Glutamatergic neuron (in vitro differentiated cells): Measurements from ENCODE around the gene CTSO. TPM values are rescaled to one million over a fixed set of nuclear protein-coding genes. Genes with fewer than 3 reads are reported as not detected.

Experiments
- DNase-seq: peaks from one replicate; pipeline ENCODE4 v3.0.0; 2022
- H3K27ac Mint-ChIP-seq: one replicate; pipeline ENCODE4 v1.8.0; 2020; ENCODE audit warnings: mild to moderate bottlenecking, mixed read lengths, inconsistent platforms; ENCODE audit not compliant: unreplicated experiment
- H3K27me3 Mint-ChIP-seq: one replicate; pipeline ENCODE4 v1.8.0; 2020; ENCODE audit warnings: mild to moderate bottlenecking, moderate library complexity, mixed read lengths, inconsistent platforms; ENCODE audit not compliant: unreplicated experiment
- H3K36me3 Mint-ChIP-seq: one replicate; pipeline ENCODE4 v1.8.0; 2020; ENCODE audit warnings: mild to moderate bottlenecking, mixed read lengths, inconsistent platforms; ENCODE audit not compliant: unreplicated experiment
- H3K4me1 Mint-ChIP-seq: one replicate; pipeline ENCODE4 v1.8.0; 2020; ENCODE audit warnings: mild to moderate bottlenecking, low read depth, mixed read lengths, inconsistent platforms; ENCODE audit not compliant: unreplicated experiment
- H3K4me3 Mint-ChIP-seq: one replicate; pipeline ENCODE4 v1.8.0; 2020; ENCODE audit warnings: mild to moderate bottlenecking, mixed read lengths, inconsistent platforms; ENCODE audit not compliant: unreplicated experiment
- H3K9me3 Mint-ChIP-seq: one replicate; pipeline ENCODE4 v1.8.0; 2020; ENCODE audit warnings: mild to moderate bottlenecking, moderate library complexity, mixed read lengths, inconsistent platforms; ENCODE audit not compliant: unreplicated experiment
- CTCF ChIP-seq: fragments of 200-600 bp; sonication (generic); IDR thresholded peaks from one replicate; pipeline ENCODE4 v1.5.0; 2021; ENCODE audit not compliant: partially characterized antibody, unreplicated experiment
- total RNA-seq: library from RNA; stranded (reverse); fragmentation: NEBNext Ultra II Directional; extraction: Animal tissue kit (Norgen Biotek cat#: 25700); gene quantifications from one replicate; pipeline ENCODE4 v1.2.1, GENCODE V29; 2021; ENCODE audit not compliant: unreplicated experiment

Gene CTSO
- total RNA-seq, 1 donor from 2014 or later: 2.2 TPM

GRCh38 chr4:155974476-155974749, 20.7 kb upstream of the CTSO start:
- TF ChIP-seq CTCF: no peak
- Mint-ChIP-seq H3K27me3 (peaks cover 1% of the 10 kb centered on the region), H3K27ac (no peak overlapping the region), H3K9me3 (peaks cover 2% of the 10 kb centered on the region), H3K36me3 (no peaks in the 10 kb centered on the region), H3K4me3 (no peak overlapping the region), H3K4me1 (peaks cover 3% of the 10 kb centered on the region)
- DNase-seq: no peak

GRCh38 chr4:155973639-155974475, 20.2 kb upstream of the CTSO start:
- Mint-ChIP-seq H3K4me3 (no peak overlapping the region), H3K36me3 (no peaks in the 10 kb centered on the region), H3K27me3 (peaks cover under 1% of the 10 kb centered on the region), H3K9me3 (peaks cover 2% of the 10 kb centered on the region), H3K27ac (no peak overlapping the region), H3K4me1 (peaks cover 3% of the 10 kb centered on the region)
- TF ChIP-seq CTCF: no peak
- no peak for DNase-seq

- no peaks in the 10 kb centered on the region for H3K27me3 Mint-ChIP-seq
- H3K4me3 Mint-ChIP-seq: no peak overlapping the region
- H3K36me3 Mint-ChIP-seq: no peaks in the 10 kb centered on the region
- no peak for TF ChIP-seq CTCF
- no peaks in the 10 kb centered on the region for H3K9me3 Mint-ChIP-seq
- no peak for DNase-seq
- H3K4me1 Mint-ChIP-seq: peaks cover 3% of the 10 kb centered on the region
- no peak overlapping the region for H3K27ac Mint-ChIP-seq
Measured at GRCh38 chr4:155972098-155972497, 18.4 kb upstream of the CTSO start.

- Mint-ChIP-seq H3K36me3 (no peaks in the 10 kb centered on the region), H3K4me1 (no peaks in the 10 kb centered on the region), H3K27me3 (no peaks in the 10 kb centered on the region), H3K4me3 (no peak overlapping the region), H3K27ac (no peak overlapping the region), H3K9me3 (no peaks in the 10 kb centered on the region)
- no peak for TF ChIP-seq CTCF
- no peak for DNase-seq
Measured at GRCh38 chr4:155966731-155967395, 13.2 kb upstream of the CTSO start.

- TF ChIP-seq CTCF: no peak
- H3K27me3 Mint-ChIP-seq: no peaks in the 10 kb centered on the region
Measured at GRCh38 chr4:155966171-155966570, 12.5 kb upstream of the CTSO start.

More at GRCh38 chr4:155966171-155966570, 12.5 kb upstream of the CTSO start:
- no peak overlapping the region for H3K4me3 Mint-ChIP-seq
- no peaks in the 10 kb centered on the region for H3K4me1 Mint-ChIP-seq
- no peaks in the 10 kb centered on the region for H3K36me3 Mint-ChIP-seq
- no peaks in the 10 kb centered on the region for H3K9me3 Mint-ChIP-seq
- H3K27ac Mint-ChIP-seq: no peak overlapping the region
- DNase-seq: no peak
